Activated CD8-positive, alpha-beta memory T cell treated with anti-CD3 and anti-CD28 coated beads, Interleukin-2, amount 10 ng/mL, durations not matched to agents 7 days and 5 days (primary cell): ENCODE data around the gene SNRPA1. TPM values are rescaled to one million over a fixed set of nuclear protein-coding genes. Genes with fewer than 3 reads are reported as not detected.

Experiments used
- ATAC-seq: fragments of 150-1000 bp; cut with Tn5 transposase; one replicate; pipeline ENCODE4 v1.10.0; 2021; ENCODE audit warnings: moderate library complexity
- CTCF ChIA-PET: fragments of 350-600 bp; sonication (Branson Sonifier 250); formaldehyde crosslinking; loops from one replicate; lab custom pipeline; 2021; ENCODE audit warnings: antibody characterized with exemption; lab: Charles Lee
- DNase-seq: peaks from one replicate; pipeline ENCODE4 v3.0.0-alpha.2; 2020
- H3K27ac Mint-ChIP-seq: one replicate; pipeline ENCODE4 v1.8.0; 2021; ENCODE audit warnings: mild to moderate bottlenecking, mixed read lengths
- H3K27me3 Mint-ChIP-seq: one replicate; pipeline ENCODE4 v1.8.0; 2021; ENCODE audit warnings: mixed read lengths
- H3K36me3 Mint-ChIP-seq: one replicate; pipeline ENCODE4 v1.8.0; 2021; ENCODE audit warnings: mild to moderate bottlenecking, mixed read lengths
- H3K4me1 Mint-ChIP-seq: one replicate; pipeline ENCODE4 v1.8.0; 2021; ENCODE audit warnings: mixed read lengths
- H3K4me3 Mint-ChIP-seq: one replicate; pipeline ENCODE4 v1.8.0; 2021; ENCODE audit warnings: mild to moderate bottlenecking, moderate library complexity, mixed read lengths
- H3K9me3 Mint-ChIP-seq: one replicate; pipeline ENCODE4 v1.8.0; 2022; ENCODE audit warnings: low read depth, mixed read lengths
- total RNA-seq, 2 experiments: library from RNA; stranded (reverse); gene quantifications; one replicate each; pipeline ENCODE4 v1.2.3, GENCODE V29; 2021

SNRPA1 gene
- total RNA-seq, 2 experiments from 2014 or later: 132 to 151 TPM

- H3K36me3 Mint-ChIP-seq: no peaks in the 10 kb centered on the region
- H3K9me3 Mint-ChIP-seq: no peaks in the 10 kb centered on the region
- peaks cover 6% of the 10 kb centered on the region for H3K27me3 Mint-ChIP-seq
- CTCF ChIA-PET: interaction anchor here (1.0 kb wide), 2 partner anchors 19 to 27 kb away, joined by 3 read pairs; no protein-coding TSS in a partner anchor
- no peak overlapping the region for H3K4me3 Mint-ChIP-seq
- peaks cover 2% of the 10 kb centered on the region for H3K4me1 Mint-ChIP-seq
- ATAC-seq: no peak
- no peak for DNase-seq
- no peak overlapping the region for H3K27ac Mint-ChIP-seq
Observed at GRCh38 chr15:101314336-101315125, 19.5 kb upstream of the SNRPA1 start.

GRCh38 chr15:101313041-101313761, 18.2 kb upstream of the SNRPA1 start:
- peaks cover 2% of the 10 kb centered on the region for H3K27me3 Mint-ChIP-seq
- H3K36me3 Mint-ChIP-seq: no peaks in the 10 kb centered on the region
- H3K4me1 Mint-ChIP-seq: no peaks in the 10 kb centered on the region
- CTCF ChIA-PET: interaction anchor here (1.0 kb wide), 1 partner anchor 25 kb away, joined by 3 read pairs; no protein-coding TSS in a partner anchor
- no peak for ATAC-seq
- no peak overlapping the region for H3K27ac Mint-ChIP-seq
- no peak for DNase-seq
- no peaks in the 10 kb centered on the region for H3K9me3 Mint-ChIP-seq
- H3K4me3 Mint-ChIP-seq: no peak overlapping the region

GRCh38 chr15:101310508-101310907, 15.5 kb upstream of the SNRPA1 start:
- CTCF ChIA-PET: interaction anchor here (0.8 to 1.3 kb wide), 2 partner anchors 10 to 14 kb away, joined by 3 to 4 read pairs; no protein-coding TSS in a partner anchor

GRCh38 chr15:101310161-101310480, 15.1 kb upstream of the SNRPA1 start:
- no peak overlapping the region for H3K27ac Mint-ChIP-seq
- H3K4me3 Mint-ChIP-seq: no peak overlapping the region
- no peaks in the 10 kb centered on the region for H3K4me1 Mint-ChIP-seq
- CTCF ChIA-PET: interaction anchor here (0.8 to 1.3 kb wide), 2 partner anchors 11 to 14 kb away, joined by 3 to 4 read pairs; no protein-coding TSS in a partner anchor
- ATAC-seq (no peak), DNase-seq (no peak)
- H3K36me3 Mint-ChIP-seq: no peaks in the 10 kb centered on the region
- no peaks in the 10 kb centered on the region for H3K9me3 Mint-ChIP-seq
- H3K27me3 Mint-ChIP-seq: no peaks in the 10 kb centered on the region

More at GRCh38 chr15:101310508-101310907, 15.5 kb upstream of the SNRPA1 start:
- no peaks in the 10 kb centered on the region for H3K36me3 Mint-ChIP-seq
- no peak overlapping the region for H3K27ac Mint-ChIP-seq
- H3K4me1 Mint-ChIP-seq: no peaks in the 10 kb centered on the region
- no peak overlapping the region for H3K4me3 Mint-ChIP-seq
- DNase-seq: no peak
- no peaks in the 10 kb centered on the region for H3K9me3 Mint-ChIP-seq
- H3K27me3 Mint-ChIP-seq: peaks cover under 1% of the 10 kb centered on the region
- no peak for ATAC-seq

- H3K9me3 Mint-ChIP-seq: no peaks in the 10 kb centered on the region
- CTCF ChIA-PET: interaction anchor here (0.8 to 1.3 kb wide), 2 partner anchors 11 to 13 kb away, joined by 3 to 4 read pairs; no protein-coding TSS in a partner anchor
- H3K36me3 Mint-ChIP-seq: no peaks in the 10 kb centered on the region
- no peaks in the 10 kb centered on the region for H3K4me1 Mint-ChIP-seq
- H3K4me3 Mint-ChIP-seq: no peak overlapping the region
- ATAC-seq (no peak), DNase-seq (no peak)
- H3K27ac Mint-ChIP-seq: no peak overlapping the region
- no peaks in the 10 kb centered on the region for H3K27me3 Mint-ChIP-seq
Observed at GRCh38 chr15:101309436-101310160, 14.6 kb upstream of the SNRPA1 start.

GRCh38 chr15:101308604-101309435, 13.8 kb upstream of the SNRPA1 start:
- no peaks in the 10 kb centered on the region for H3K9me3 Mint-ChIP-seq
- H3K27me3 Mint-ChIP-seq: no peaks in the 10 kb centered on the region
- no peak overlapping the region for H3K27ac Mint-ChIP-seq
- H3K4me3 Mint-ChIP-seq: no peak overlapping the region
- DNase-seq (no peak), ATAC-seq (peak; percentile 27)
- CTCF ChIA-PET: interaction anchor here (2.2 kb wide), 1 partner anchor 12 kb away, joined by 5 read pairs; no protein-coding TSS in a partner anchor
- H3K4me1 Mint-ChIP-seq: no peaks in the 10 kb centered on the region
- H3K36me3 Mint-ChIP-seq: no peaks in the 10 kb centered on the region

GRCh38 chr15:101307897-101308603, 13.0 kb upstream of the SNRPA1 start:
- no peak overlapping the region for H3K4me3 Mint-ChIP-seq
- no peaks in the 10 kb centered on the region for H3K36me3 Mint-ChIP-seq
- H3K27me3 Mint-ChIP-seq: no peaks in the 10 kb centered on the region
- no peaks in the 10 kb centered on the region for H3K9me3 Mint-ChIP-seq
- ATAC-seq (no peak), DNase-seq (no peak)
- CTCF ChIA-PET: interaction anchor here (2.2 kb wide), 1 partner anchor 13 kb away, joined by 5 read pairs; no protein-coding TSS in a partner anchor
- H3K27ac Mint-ChIP-seq: no peak overlapping the region
- no peaks in the 10 kb centered on the region for H3K4me1 Mint-ChIP-seq

- Mint-ChIP-seq H3K36me3 (no peaks in the 10 kb centered on the region), H3K27me3 (no peaks in the 10 kb centered on the region), H3K9me3 (no peaks in the 10 kb centered on the region), H3K27ac (no peak overlapping the region), H3K4me1 (no peaks in the 10 kb centered on the region), H3K4me3 (no peak overlapping the region)
- CTCF ChIA-PET: interaction anchor here (0.9 to 2.2 kb wide), 3 partner anchors 14 to 195 kb away, joined by 3 to 5 read pairs (median 4); no protein-coding TSS in a partner anchor
- ATAC-seq (no peak), DNase-seq (no peak)
Observed at GRCh38 chr15:101307048-101307896, 12.2 kb upstream of the SNRPA1 start.

GRCh38 chr15:101306341-101307047, 11.4 kb upstream of the SNRPA1 start:
- Mint-ChIP-seq H3K36me3 (no peaks in the 10 kb centered on the region), H3K27me3 (no peaks in the 10 kb centered on the region), H3K27ac (peak overlapping the region; percentile 49), H3K4me3 (no peak overlapping the region), H3K9me3 (no peaks in the 10 kb centered on the region), H3K4me1 (no peaks in the 10 kb centered on the region)
- DNase-seq (no peak), ATAC-seq (no peak)
- CTCF ChIA-PET: interaction anchor here (0.9 to 2.1 kb wide), 3 partner anchors 14 to 195 kb away, joined by 3 to 9 read pairs (median 4); no protein-coding TSS in a partner anchor

GRCh38 chr15:101305820-101306255, 10.8 kb upstream of the SNRPA1 start:
- no peak overlapping the region for H3K4me3 Mint-ChIP-seq
- H3K9me3 Mint-ChIP-seq: no peaks in the 10 kb centered on the region
- no peaks in the 10 kb centered on the region for H3K36me3 Mint-ChIP-seq
- H3K27me3 Mint-ChIP-seq: no peaks in the 10 kb centered on the region
- H3K27ac Mint-ChIP-seq: no peak overlapping the region
- ATAC-seq (no peak), DNase-seq (no peak)
- CTCF ChIA-PET: interaction anchor here (0.9 to 2.1 kb wide), 3 partner anchors 14 to 196 kb away, joined by 3 to 9 read pairs (median 3); no protein-coding TSS in a partner anchor
- no peaks in the 10 kb centered on the region for H3K4me1 Mint-ChIP-seq
